ENCODE data around the gene PRPF18. TPM values are rescaled to one million over a fixed set of nuclear protein-coding genes. Genes with fewer than 3 reads are reported as not detected.

Gene PRPF18
- total and polyA plus RNA-seq, 9 donors, result 13.0 to 22.4 (median 18.2) TPM

DNA sequence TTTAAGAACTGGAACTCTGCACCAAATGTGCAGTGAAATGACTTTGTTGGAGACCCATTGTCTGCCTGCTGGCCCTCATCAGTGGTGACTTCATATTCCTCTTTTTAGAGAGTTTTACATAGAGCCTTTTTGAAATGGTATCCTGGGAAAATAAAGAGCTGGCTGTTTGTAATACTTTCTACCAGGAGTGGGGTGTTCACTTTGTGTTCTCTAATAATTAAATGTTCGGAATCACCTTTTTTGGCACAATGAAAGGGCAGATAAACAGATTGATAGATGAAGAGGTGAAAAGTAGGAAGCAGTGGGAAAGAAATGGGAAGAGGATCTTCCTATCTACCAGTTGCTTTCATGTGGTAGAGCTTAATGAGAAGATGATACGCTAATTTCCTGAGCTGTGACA is 55.5 kb downstream of the PRPF18 start:
- 97 to 99% (median 99%) methylated on average over 2 of the region's 2 CpGs for WGBS, 3 donors
- Histone ChIP-seq H3K27me3 (no peaks in the 10 kb centered on the region), H3K4me3 (no peak overlapping the region), H3K27ac (no peak overlapping the region), H3K4me1 (ENCODE audit: insufficient read depth) (no peaks in the 10 kb centered on the region), H3K9me3 (peaks cover 0 to 7% of the 10 kb centered on the region in 2 donors), H3K36me3 (no peaks in the 10 kb centered on the region)
- TF ChIP-seq EP300 (IDR thresholded peaks at IDR 0.05) (no peak), POLR2A (IDR thresholded peaks at IDR 0.05) (no peak)
- TF ChIP-seq, protein P1, sequence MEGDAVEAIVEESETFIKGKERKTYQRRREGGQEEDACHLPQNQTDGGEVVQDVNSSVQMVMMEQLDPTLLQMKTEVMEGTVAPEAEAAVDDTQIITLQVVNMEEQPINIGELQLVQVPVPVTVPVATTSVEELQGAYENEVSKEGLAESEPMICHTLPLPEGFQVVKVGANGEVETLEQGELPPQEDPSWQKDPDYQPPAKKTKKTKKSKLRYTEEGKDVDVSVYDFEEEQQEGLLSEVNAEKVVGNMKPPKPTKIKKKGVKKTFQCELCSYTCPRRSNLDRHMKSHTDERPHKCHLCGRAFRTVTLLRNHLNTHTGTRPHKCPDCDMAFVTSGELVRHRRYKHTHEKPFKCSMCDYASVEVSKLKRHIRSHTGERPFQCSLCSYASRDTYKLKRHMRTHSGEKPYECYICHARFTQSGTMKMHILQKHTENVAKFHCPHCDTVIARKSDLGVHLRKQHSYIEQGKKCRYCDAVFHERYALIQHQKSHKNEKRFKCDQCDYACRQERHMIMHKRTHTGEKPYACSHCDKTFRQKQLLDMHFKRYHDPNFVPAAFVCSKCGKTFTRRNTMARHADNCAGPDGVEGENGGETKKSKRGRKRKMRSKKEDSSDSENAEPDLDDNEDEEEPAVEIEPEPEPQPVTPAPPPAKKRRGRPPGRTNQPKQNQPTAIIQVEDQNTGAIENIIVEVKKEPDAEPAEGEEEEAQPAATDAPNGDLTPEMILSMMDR (IDR thresholded peaks at IDR 0.05), result no peak
- intact Hi-C loops (cut with DNase I), result no loop called here
- no peak for DNase-seq

DNA sequence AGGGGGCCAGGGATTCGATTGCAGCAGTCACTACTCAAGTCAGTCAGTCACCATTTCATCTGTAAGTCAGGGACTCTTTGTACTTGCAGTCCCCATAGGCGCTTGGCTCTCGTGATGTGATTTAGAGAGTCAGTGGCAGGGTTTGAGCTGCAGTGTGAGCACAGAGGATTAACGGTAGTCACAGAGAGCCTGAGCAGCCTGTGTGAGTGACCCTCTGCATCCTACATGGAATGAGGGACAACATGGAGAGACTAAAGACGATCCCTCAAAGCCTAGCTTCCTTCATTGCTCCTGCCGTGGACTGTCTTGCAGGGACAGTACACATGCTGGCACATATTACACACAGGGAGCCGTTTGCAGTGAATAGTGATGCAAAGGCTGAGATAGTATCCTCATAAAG is 56.3 kb downstream of the PRPF18 start:
- Histone ChIP-seq H3K4me3 (no peak overlapping the region), H3K36me3 (no peaks in the 10 kb centered on the region), H3K4me1 (ENCODE audit: insufficient read depth) (no peaks in the 10 kb centered on the region), H3K27me3 (no peaks in the 10 kb centered on the region), H3K9me3 (peaks cover 0 to 7% of the 10 kb centered on the region in 2 donors), H3K27ac (no peak overlapping the region)
- intact Hi-C loops (cut with DNase I), result no loop called here
- WGBS, 3 donors, result 80 to 89% (median 84%) methylated on average over 7 of the region's 7 CpGs
- DNase-seq, result no peak
- no peak for TF ChIP-seq EP300 (IDR thresholded peaks at IDR 0.05)
- TF ChIP-seq POLR2A (IDR thresholded peaks at IDR 0.05), result no peak
- TF ChIP-seq, protein P1 (IDR thresholded peaks at IDR 0.05), result no peak

DNA sequence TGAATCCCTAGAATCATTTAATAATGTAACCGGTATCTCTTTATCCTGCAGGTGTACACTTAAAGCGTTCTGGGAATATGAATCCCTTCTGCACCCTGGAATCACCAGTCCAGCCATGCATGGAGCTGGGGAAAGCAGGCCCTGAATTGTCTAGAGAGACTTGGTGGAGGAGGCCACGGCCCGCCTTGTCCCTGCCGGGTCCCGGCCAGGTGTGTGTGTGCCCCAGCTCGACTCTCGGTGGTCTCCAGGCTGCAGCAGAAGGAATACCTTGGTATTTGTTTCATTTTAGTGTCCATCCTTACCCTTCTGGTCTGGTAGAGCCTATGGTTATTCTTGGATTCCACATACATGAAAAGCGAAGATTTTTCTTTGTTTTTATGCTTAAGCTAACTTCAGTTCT is 58.1 kb downstream of the PRPF18 start:
- Histone ChIP-seq H3K4me3 (no peak overlapping the region), H3K4me1 (ENCODE audit: insufficient read depth) (no peaks in the 10 kb centered on the region), H3K36me3 (no peaks in the 10 kb centered on the region), H3K27ac (no peak overlapping the region), H3K27me3 (no peaks in the 10 kb centered on the region), H3K9me3 (peaks cover 0 to 7% of the 10 kb centered on the region in 2 donors)
- TF ChIP-seq POLR2A (IDR thresholded peaks at IDR 0.05) (no peak), EP300 (IDR thresholded peaks at IDR 0.05) (no peak)
- TF ChIP-seq, protein P1 (IDR thresholded peaks at IDR 0.05), result no peak
- intact Hi-C loops (cut with DNase I), result no loop called here
- DNase-seq, result no peak
- WGBS, 3 donors, result 95 to 96% (median 95%) methylated on average over 9 of the region's 9 CpGs

DNA sequence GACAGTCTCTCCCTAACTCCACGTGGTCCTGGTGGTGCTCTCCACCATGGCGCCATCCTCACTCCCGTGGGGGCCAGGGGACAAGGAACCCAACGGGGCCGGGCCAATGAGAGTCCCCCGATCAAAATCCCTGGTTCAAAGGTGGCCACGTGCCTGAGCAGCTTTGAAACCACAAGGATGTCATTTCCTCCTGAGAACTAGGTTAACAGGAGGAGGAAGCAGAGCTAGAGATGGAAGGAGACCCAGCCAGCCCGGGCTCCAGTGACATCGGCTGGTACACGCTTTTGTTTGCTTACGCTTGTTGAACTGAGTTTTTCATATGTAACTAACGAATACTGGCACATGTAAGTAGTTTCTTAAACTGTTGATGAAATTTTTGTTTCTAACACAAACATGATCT is 61.7 kb downstream of the PRPF18 start:
- no peak overlapping the region for H3K4me3 ChIP-seq
- no peaks in the 10 kb centered on the region for H3K4me1 ChIP-seq (ENCODE audit: insufficient read depth)
- intact Hi-C loops (cut with DNase I), result no loop called here
- TF ChIP-seq, protein P1 (IDR thresholded peaks at IDR 0.05), result no peak
- TF ChIP-seq POLR2A (IDR thresholded peaks at IDR 0.05) (no peak), EP300 (IDR thresholded peaks at IDR 0.05) (no peak)
- DNase-seq, result no peak
- H3K27ac ChIP-seq, result no peak overlapping the region
- no peaks in the 10 kb centered on the region for H3K27me3 ChIP-seq
- no peaks in the 10 kb centered on the region for H3K9me3 ChIP-seq
- WGBS, 3 donors, result 87 to 93% (median 89%) methylated on average over 12 of the region's 12 CpGs
- H3K36me3 ChIP-seq, result no peaks in the 10 kb centered on the region
